Naive thymus-derived CD8-positive, alpha-beta T cell (primary cell): ENCODE measurements around the gene RAVER2. TPM values are rescaled to one million over a fixed set of nuclear protein-coding genes. Genes with fewer than 3 reads are reported as not detected.
A peak's percentile ranks its signal among the peaks of the same experiment; 100 is the strongest.
"Not testable (repeated sequence)": the region's sequence is repeated elsewhere in the genome, so short reads cannot be mapped to it uniquely, and the experiment has no call there.

ENCODE experiments used
- ATAC-seq, 2 donors: fragments of 150-1000 bp; cut with Tn5 transposase in 1 of 2; sonication (Bioruptor Pico), chemical (Tn5 transposase) in 1 of 2; 1 replicate in 1 of 2; 2 replicates in 1 of 2; pipeline ENCODE4 v1.10.0; 2021; ENCODE audit warnings: mild to moderate bottlenecking in 2 of 2, moderate library complexity in 2 of 2
- POLR2A ChIA-PET: fragments of 350-600 bp; sonication (Branson Sonifier 250); formaldehyde crosslinking; loops from one replicate; lab custom pipeline; 2021; ENCODE audit warnings: antibody characterized with exemption; lab: Charles Lee
- DNase-seq, 10 donors: peaks; one replicate each; pipeline versions ENCODE4 v3.0.0 to v3.0.0-alpha.2; 2020 to 2022
- H3K27ac Mint-ChIP-seq, 10 donors: one replicate each; pipeline ENCODE4 v1.8.0; 2020 to 2022; ENCODE audit warnings: mild to moderate bottlenecking in 10 of 10, mixed read lengths in 10 of 10, moderate library complexity in 4 of 10, inconsistent platforms in 1 of 10
- H3K27me3 Mint-ChIP-seq, 5 donors: one replicate each; pipeline ENCODE4 v1.8.0; 2021 to 2022; ENCODE audit warnings: mixed read lengths in 5 of 5
- H3K36me3 Mint-ChIP-seq, 3 donors: one replicate each; pipeline ENCODE4 v1.8.0; 2020 to 2022; ENCODE audit warnings: mixed read lengths in 3 of 3, mild to moderate bottlenecking in 2 of 3, inconsistent platforms in 1 of 3
- H3K4me1 Mint-ChIP-seq, 4 donors: one replicate each; pipeline ENCODE4 v1.8.0; 2021 to 2022; ENCODE audit warnings: mixed read lengths in 4 of 4
- H3K4me3 Mint-ChIP-seq, 10 donors: one replicate each; pipeline ENCODE4 v1.8.0; 2020 to 2022; ENCODE audit warnings: mild to moderate bottlenecking in 10 of 10, mixed read lengths in 10 of 10, moderate library complexity in 6 of 10, inconsistent platforms in 1 of 10
- H3K9me3 Mint-ChIP-seq, 9 donors: one replicate each; pipeline ENCODE4 v1.8.0; 2020 to 2022; ENCODE audit warnings: mixed read lengths in 9 of 9, mild to moderate bottlenecking in 3 of 9, inconsistent platforms in 1 of 9, moderate library complexity in 1 of 9
- polyA plus RNA-seq, 3 donors: library from polyadenylated mRNA; unstranded; fragments of 300-500 nt; fragmentation: Illumina TruSeq; gene quantifications; one replicate each; pipeline ENCODE4 v1.2.3, GENCODE V29; 2021
- total RNA-seq, 8 experiments: library from RNA in 2 of 8; stranded (reverse) in 2 of 8; gene quantifications; one replicate each; pipeline ENCODE4 v1.2.3 and lab custom pipeline; 2021 to 2026

Gene RAVER2
- total and polyA plus RNA-seq, 5 experiments from 2014 or later = 0.48 to 6.1 (median 1.8) TPM

DNA sequence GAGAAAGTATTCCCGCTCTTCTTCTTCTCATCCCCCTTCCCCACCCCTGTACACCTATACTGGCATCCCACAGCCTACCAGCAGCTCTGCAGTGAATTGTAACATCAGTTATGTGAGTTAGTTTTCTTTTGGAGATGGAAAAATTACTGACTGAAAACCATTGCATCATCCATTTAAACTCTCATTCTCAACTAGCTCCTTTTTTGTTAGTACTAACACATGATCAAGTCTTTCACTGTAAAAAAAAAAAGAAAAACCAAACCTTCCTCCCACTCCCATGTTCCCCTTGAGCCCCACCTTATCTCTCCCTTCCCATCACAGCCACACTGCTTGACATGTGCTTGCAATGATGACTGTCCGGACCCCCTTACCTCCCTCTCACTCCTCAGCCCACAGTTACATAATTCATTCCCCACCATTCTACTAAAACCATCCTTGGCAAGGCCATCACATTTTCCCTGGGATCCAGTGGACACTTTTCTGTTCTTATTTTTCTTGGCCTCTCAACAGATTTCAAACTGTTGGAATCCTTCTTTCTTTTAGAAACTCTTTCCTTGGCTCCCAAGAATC, 23.2 kb upstream of the RAVER2 start:
- Mint-ChIP-seq H3K27me3 (peaks cover 15 to 52% (median 25%) of the 10 kb centered on the region in 5 donors), H3K27ac (no peak overlapping the region), H3K4me3 (no peak overlapping the region), H3K4me1 (no peaks in the 10 kb centered on the region), H3K36me3 (peaks cover 0 to 9% (median 0%) of the 10 kb centered on the region in 3 donors), H3K9me3 (peaks cover 2 to 21% (median 11%) of the 10 kb centered on the region in 9 donors)
- DNase-seq = no peak
- POLR2A ChIA-PET = no interaction called here
- no peak for ATAC-seq

DNA sequence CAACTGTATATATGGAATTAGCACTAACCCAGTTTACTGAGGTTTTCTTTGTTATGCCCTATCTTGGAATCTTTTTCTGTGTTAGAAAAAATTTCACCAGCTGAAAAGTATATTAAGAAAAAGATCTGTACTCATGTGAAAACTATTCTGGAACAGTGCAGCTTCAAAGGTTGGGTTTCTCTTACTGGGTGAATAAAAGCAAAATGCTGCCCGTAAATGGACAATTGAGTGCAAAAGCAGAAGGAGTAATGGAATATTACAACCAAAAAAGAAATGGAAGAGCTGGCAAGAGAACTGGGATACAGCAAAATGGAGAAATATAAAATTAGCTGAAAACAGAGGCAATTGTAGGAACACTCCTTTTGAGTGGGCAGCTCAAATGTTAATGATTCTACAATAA, 17.0 kb upstream of the RAVER2 start:
- no peaks in the 10 kb centered on the region for H3K36me3 Mint-ChIP-seq
- H3K27me3 Mint-ChIP-seq = peaks cover 8 to 20% (median 10%) of the 10 kb centered on the region in 5 donors
- H3K4me1 Mint-ChIP-seq = no peaks in the 10 kb centered on the region
- no peak overlapping the region for H3K27ac Mint-ChIP-seq
- H3K9me3 Mint-ChIP-seq = peaks cover 0 to 2% (median 0%) of the 10 kb centered on the region in 9 donors
- DNase-seq (no peak), ATAC-seq (no peak)
- H3K4me3 Mint-ChIP-seq = no peak overlapping the region
- POLR2A ChIA-PET = no interaction called here

DNA sequence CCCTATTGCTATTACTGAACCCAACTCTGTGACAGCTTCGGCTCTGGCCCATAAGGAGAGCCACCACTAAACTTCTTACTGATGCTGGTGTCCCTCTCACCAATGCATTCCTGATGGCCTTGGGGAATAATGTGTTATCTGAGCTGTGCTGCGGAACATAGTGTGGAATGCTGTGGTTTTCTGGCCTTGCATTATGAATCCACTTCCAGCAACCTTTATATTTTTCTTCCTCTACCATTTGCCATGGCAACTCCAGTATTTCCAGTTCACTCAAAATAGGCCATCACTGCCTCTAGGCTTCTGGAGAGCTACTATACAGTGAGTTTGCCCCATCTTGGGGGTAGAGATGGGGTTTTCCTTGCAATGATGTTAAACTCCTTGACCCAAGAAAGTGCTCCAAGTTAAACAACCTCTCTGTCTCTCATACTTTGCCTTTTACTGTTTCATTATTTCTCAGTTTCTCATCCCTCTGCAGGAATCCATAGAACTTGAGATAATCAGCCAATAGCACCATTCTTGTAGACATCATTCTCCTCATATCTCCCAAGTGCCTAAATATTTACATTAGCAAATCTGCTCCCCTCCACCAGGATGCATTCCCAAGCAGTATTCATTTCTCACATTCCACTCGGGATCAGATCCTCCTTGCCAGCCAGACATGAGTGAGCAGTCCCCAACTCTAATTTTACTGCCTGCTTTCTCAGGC, 11.1 kb upstream of the RAVER2 start:
- no peak overlapping the region for H3K4me3 Mint-ChIP-seq
- POLR2A ChIA-PET = no interaction called here
- H3K27me3 Mint-ChIP-seq = peaks cover 0 to 10% (median 3%) of the 10 kb centered on the region in 5 donors
- DNase-seq = no peak
- H3K4me1 Mint-ChIP-seq = no peaks in the 10 kb centered on the region
- no peak for ATAC-seq
- no peak overlapping the region for H3K27ac Mint-ChIP-seq
- no peaks in the 10 kb centered on the region for H3K36me3 Mint-ChIP-seq
- H3K9me3 Mint-ChIP-seq = no peaks in the 10 kb centered on the region

DNA sequence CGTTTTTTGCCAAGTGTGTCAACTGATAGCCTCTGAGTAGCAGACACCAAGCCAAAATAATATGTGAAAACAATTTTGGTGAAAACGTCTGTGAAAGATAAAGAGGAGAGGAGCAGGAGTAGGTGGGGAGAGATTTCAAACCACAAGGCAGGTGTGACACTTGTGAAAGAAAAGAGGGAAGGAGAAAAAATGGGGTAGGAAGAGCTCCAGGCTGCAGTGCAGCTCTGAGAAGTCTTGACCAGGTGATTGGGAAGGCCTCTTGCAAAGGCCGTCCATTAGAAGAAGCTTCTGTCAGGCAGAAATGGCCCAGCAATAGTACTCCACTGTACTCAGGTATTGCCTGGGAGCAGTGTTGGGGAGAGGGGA, 10.6 kb upstream of the RAVER2 start:
- no peaks in the 10 kb centered on the region for H3K4me1 Mint-ChIP-seq
- H3K9me3 Mint-ChIP-seq = no peaks in the 10 kb centered on the region
- ATAC-seq = no peak

GRCh38 chr1:64740687-64741086, 4.2 kb upstream of the RAVER2 start:
- DNase-seq = not testable (repeated sequence)

More for the DNA sequence above, 10.6 kb upstream of the RAVER2 start:
- no peak overlapping the region for H3K27ac Mint-ChIP-seq
- H3K36me3 Mint-ChIP-seq = no peaks in the 10 kb centered on the region
- peaks cover 0 to 10% (median 4%) of the 10 kb centered on the region in 5 donors for H3K27me3 Mint-ChIP-seq
- POLR2A ChIA-PET = interaction anchor here (0.6 kb wide), 1 partner anchor 15 kb away, joined by 3 read pairs; no protein-coding TSS in a partner anchor
- no peak overlapping the region for H3K4me3 Mint-ChIP-seq
- no peak for DNase-seq

DNA sequence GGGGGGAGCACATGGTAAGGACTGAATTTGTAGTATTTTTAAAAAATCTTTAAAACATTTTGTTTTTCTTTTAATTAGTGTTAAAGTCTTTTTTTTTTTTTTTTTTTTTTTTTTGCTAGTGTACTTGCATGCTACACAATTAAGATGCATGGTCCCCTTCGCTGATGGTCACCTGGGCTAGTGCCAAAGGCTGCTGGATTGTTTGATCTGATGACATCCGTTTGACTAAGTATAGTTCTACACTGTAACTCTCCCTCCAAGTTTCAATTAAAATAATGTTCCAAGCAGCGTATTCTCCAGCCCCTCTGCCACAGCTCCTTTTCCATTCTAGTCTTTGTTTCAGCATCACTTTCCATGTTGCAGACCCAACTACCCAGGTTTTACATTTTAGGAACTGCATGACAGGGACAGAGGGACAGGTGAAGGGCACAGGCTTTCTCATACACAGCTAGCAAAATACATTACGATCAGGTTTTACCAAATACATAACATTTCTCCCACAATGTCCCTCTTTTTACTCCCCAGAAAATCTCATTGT, 852 bp upstream of the RAVER2 start:
- no peaks in the 10 kb centered on the region for H3K9me3 Mint-ChIP-seq
- ATAC-seq (no peak), DNase-seq (no peak)
- H3K27me3 Mint-ChIP-seq = peaks cover 0 to 7% (median 4%) of the 10 kb centered on the region in 5 donors
- POLR2A ChIA-PET = no interaction called here
- no peaks in the 10 kb centered on the region for H3K36me3 Mint-ChIP-seq
- peak overlapping the region; percentile 75 to 93 (median 88) for H3K4me3 Mint-ChIP-seq
- H3K27ac Mint-ChIP-seq = peak overlapping the region in 7 of 10 donors; percentile 35 to 89 (median 78)
- H3K4me1 Mint-ChIP-seq = peaks cover 5 to 26% (median 22%) of the 10 kb centered on the region in 4 donors

More at GRCh38 chr1:64740687-64741086, 4.2 kb upstream of the RAVER2 start:
- ATAC-seq, H3K4me3 Mint-ChIP-seq, H3K9me3 Mint-ChIP-seq, H3K27ac Mint-ChIP-seq, H3K27me3 Mint-ChIP-seq, H3K36me3 Mint-ChIP-seq, POLR2A ChIA-PET: not testable (repeated sequence)
- peaks cover 5 to 17% (median 13%) of the 10 kb centered on the region in 4 donors for H3K4me1 Mint-ChIP-seq

GRCh38 chr1:64745181-64745985, 508 bp downstream of the RAVER2 start:
- Mint-ChIP-seq H3K36me3 (no peaks in the 10 kb centered on the region), H3K4me1 (peaks cover 5 to 26% (median 22%) of the 10 kb centered on the region in 4 donors), H3K27ac (peak overlapping the region; percentile 52 to 92 (median 86)), H3K4me3 (peak overlapping the region; percentile 83 to 94 (median 88)), H3K27me3 (peaks cover 0 to 2% (median 0%) of the 10 kb centered on the region in 5 donors), H3K9me3 (no peaks in the 10 kb centered on the region)
- ATAC-seq (peak; percentile 26), DNase-seq (peak in 6 of 10 donors; percentile 3 to 32 (median 17))
- POLR2A ChIA-PET = interaction anchor here (0.9 kb wide), 1 partner anchor 223 kb away, joined by 3 read pairs; no protein-coding TSS in a partner anchor

GRCh38 chr1:64745986-64746940, 1.4 kb downstream of the RAVER2 start:
- Mint-ChIP-seq H3K4me3 (peak overlapping the region; percentile 83 to 94 (median 88)), H3K4me1 (peaks cover 5 to 26% (median 22%) of the 10 kb centered on the region in 4 donors), H3K27me3 (no peaks in the 10 kb centered on the region), H3K36me3 (no peaks in the 10 kb centered on the region), H3K9me3 (no peaks in the 10 kb centered on the region), H3K27ac (peak overlapping the region; percentile 52 to 92 (median 86))
- ATAC-seq (peak in 1 of 2 donors; percentile 51), DNase-seq (peak in 1 of 10 donors; percentile 24)
- POLR2A ChIA-PET = interaction anchor here (0.9 kb wide), 1 partner anchor 223 kb away, joined by 3 read pairs; no protein-coding TSS in a partner anchor

DNA sequence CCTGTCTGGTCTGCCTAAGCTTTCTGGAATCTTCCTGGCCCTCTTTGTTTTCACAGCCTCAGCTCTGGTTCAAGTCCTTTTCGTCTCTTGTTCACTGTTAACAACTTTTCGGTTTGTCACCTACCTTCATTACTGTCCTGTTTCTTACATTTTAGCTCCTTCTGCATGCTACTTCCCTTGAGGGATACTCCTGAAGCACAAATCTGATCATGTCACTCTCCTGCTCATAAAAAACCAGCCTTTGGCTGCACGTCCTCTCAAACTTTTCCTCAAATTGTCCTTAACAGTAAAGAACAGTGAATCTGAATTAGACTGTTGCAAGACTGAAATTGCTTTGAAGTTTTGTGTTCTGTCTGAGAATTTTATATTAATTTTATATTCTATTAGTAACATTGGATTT, 3.3 kb downstream of the RAVER2 start:
- H3K4me3 Mint-ChIP-seq = no peak overlapping the region
- POLR2A ChIA-PET = interaction anchor here (0.6 kb wide), 1 partner anchor 27 kb away, joined by 6 read pairs; no protein-coding TSS in a partner anchor
- no peaks in the 10 kb centered on the region for H3K36me3 Mint-ChIP-seq
- no peaks in the 10 kb centered on the region for H3K27me3 Mint-ChIP-seq
- DNase-seq (no peak), ATAC-seq (no peak)
- H3K9me3 Mint-ChIP-seq = no peaks in the 10 kb centered on the region
- peak overlapping the region in 7 of 10 donors; percentile 1 to 60 (median 10) for H3K27ac Mint-ChIP-seq
- peaks cover 6 to 26% (median 22%) of the 10 kb centered on the region in 4 donors for H3K4me1 Mint-ChIP-seq

DNA sequence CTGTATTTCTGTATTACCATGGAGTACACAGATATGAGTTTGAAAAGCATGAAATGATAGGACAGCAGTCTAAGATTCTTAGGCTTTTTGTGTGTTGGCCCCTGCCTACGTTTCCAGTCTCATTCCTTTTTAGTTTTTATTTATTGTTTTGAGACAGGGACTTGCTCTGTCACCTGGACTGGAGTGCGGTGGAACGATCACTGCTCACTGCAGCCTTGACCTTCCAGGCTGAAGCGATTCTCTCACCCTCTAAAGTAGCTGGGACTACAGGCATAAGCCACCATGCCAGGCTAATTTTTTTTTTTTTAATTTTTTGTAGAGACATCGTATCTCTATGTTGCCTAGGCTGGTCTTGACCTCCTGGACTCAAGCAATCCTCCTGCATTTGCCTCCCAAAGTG, 3.8 kb downstream of the RAVER2 start:
- POLR2A ChIA-PET = interaction anchor here (0.6 kb wide), 1 partner anchor 75 kb away, joined by 6 read pairs; no protein-coding TSS in a partner anchor
- Mint-ChIP-seq H3K4me1 (peaks cover 6 to 22% (median 19%) of the 10 kb centered on the region in 4 donors), H3K9me3 (no peaks in the 10 kb centered on the region), H3K4me3 (no peak overlapping the region), H3K27me3 (no peaks in the 10 kb centered on the region), H3K36me3 (no peaks in the 10 kb centered on the region), H3K27ac (peak overlapping the region in 1 of 10 donors; percentile 29)
- no peak for ATAC-seq
- no peak for DNase-seq

GRCh38 chr1:64750092-64750491, 5.2 kb downstream of the RAVER2 start:
- no peak overlapping the region for H3K27ac Mint-ChIP-seq
- ATAC-seq (no peak), DNase-seq (no peak)
- no peaks in the 10 kb centered on the region for H3K27me3 Mint-ChIP-seq
- no peaks in the 10 kb centered on the region for H3K9me3 Mint-ChIP-seq
- H3K4me1 Mint-ChIP-seq = peaks cover 1 to 16% (median 11%) of the 10 kb centered on the region in 4 donors
- H3K36me3 Mint-ChIP-seq = no peaks in the 10 kb centered on the region
- no peak overlapping the region for H3K4me3 Mint-ChIP-seq
- POLR2A ChIA-PET = no interaction called here
